GM18511 (cell line): ENCODE measurements around the gene HSP90AA1.

Experiments used
- ATAC-seq: cut with Tn5 transposase; IDR thresholded peaks from one replicate; pipeline ENCODE4 v1.9.1; 2021; ENCODE audit warnings: mild to moderate bottlenecking, moderate library complexity; ENCODE audit not compliant: unreplicated experiment

The HSP90AA1 gene

GRCh38 chr14:102044566-102044965 is 42.3 kb downstream of the HSP90AA1 start:
- no peak for ATAC-seq

GRCh38 chr14:102043251-102044025 is 43.4 kb downstream of the HSP90AA1 start:
- no peak for ATAC-seq

GRCh38 chr14:102042699-102043098 is 44.1 kb downstream of the HSP90AA1 start:
- no peak for ATAC-seq

- ATAC-seq = no peak
Observed at GRCh38 chr14:102040153-102040552, 46.7 kb downstream of the HSP90AA1 start.

- no peak for ATAC-seq
Observed at GRCh38 chr14:102039157-102039556, 47.7 kb downstream of the HSP90AA1 start.

- no peak for ATAC-seq
Observed at GRCh38 chr14:102037686-102038085, 49.2 kb downstream of the HSP90AA1 start.

GRCh38 chr14:102035914-102036313 is 50.9 kb downstream of the HSP90AA1 start:
- no peak for ATAC-seq

- ATAC-seq = no peak
Observed at GRCh38 chr14:102034301-102034700, 52.5 kb downstream of the HSP90AA1 start.

GRCh38 chr14:102033241-102033640 is 53.6 kb downstream of the HSP90AA1 start:
- no peak for ATAC-seq
